ENCODE measurements around the gene HUWE1. TPM values are rescaled to one million over a fixed set of nuclear protein-coding genes. Genes with fewer than 3 reads are reported as not detected.
"Not testable (repeated sequence)": the region's sequence is repeated elsewhere in the genome, so short reads cannot be mapped to it uniquely, and the experiment has no call there.

HUWE1 gene
- total RNA-seq, 1 experiment from 2014 or later, result 76.3 TPM

DNA sequence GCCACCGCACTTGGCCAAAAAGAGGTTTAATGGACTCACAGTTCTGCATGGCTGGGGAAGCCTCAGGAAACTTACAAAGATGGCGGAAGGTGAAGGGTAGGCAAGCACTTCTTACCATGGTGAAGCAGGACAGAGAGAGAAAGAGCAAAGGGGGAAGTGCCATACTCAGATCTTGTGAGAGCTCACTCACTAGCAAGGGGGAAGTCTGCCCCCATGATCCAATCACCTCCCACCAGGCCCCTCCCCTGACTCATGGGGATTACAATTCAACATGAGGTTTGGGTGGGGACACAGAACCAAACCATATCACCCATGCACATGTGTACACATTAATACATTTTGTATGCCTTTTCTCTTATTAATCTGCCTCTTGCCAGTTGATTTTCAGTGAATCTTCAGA, 175.2 kb downstream of the HUWE1 start:
- no peak for DNase-seq (ENCODE audit: low read depth)

DNA sequence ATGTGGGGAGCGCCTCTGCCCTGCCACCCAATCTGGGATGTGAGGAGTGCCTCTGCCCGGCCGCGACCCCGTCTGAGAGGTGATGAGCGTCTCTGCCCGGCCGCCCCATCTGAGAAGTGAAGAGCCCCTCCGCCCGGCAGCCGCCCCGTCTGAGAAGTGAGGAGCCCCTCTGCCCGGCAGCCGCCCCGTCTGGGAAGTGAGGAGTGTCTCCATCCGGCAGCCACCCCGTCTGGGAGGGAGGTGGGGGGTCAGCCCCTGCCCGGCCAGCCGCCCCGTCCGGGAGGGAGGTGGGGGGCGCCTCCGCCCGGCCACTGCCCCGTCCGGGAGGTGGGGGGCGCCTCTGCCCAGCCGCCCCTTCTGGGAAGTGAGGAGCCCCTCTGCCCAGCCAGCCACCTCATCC, 182.5 kb downstream of the HUWE1 start:
- DNase-seq (ENCODE audit: low read depth), result not testable (repeated sequence)

DNA sequence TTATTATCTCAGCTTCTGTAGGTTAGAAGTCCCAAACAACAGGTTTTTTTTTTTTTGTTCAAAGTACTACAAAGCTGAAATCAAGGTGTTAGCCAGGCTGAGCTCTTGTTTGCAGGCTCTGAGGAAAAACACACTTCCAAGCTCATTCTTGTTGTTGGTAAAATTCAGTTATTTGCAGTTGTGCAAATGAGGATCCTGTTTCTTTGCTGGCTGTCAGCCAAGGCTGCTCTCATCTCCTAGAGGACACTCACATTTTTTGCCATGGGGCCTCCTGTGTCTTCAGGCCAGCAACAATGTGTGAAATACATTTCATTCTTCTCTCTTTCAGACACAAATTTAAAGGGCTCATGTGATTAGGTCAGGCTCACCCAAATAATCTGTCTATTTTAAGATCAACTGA, 192.1 kb downstream of the HUWE1 start:
- DNase-seq (ENCODE audit: low read depth), result peak; percentile 25

DNA sequence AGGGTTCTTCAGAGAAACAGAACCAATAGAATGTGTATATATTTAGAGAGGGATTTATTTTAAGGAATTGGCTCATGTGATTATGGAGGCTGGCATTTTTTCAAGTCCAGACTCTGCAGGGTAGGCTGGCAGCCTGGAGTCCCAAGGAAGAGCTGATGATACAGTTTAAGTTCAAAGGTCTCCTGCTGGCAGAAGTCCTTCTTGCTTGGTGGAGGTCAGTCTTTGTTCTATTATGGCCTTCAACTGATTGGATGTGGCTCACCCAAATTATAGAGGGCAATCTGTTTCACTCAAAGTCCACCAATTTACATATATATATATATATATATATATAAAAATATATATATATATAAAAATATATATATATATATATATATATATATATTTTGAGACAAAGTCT, 200.2 kb downstream of the HUWE1 start:
- DNase-seq (ENCODE audit: low read depth), result no peak

DNA sequence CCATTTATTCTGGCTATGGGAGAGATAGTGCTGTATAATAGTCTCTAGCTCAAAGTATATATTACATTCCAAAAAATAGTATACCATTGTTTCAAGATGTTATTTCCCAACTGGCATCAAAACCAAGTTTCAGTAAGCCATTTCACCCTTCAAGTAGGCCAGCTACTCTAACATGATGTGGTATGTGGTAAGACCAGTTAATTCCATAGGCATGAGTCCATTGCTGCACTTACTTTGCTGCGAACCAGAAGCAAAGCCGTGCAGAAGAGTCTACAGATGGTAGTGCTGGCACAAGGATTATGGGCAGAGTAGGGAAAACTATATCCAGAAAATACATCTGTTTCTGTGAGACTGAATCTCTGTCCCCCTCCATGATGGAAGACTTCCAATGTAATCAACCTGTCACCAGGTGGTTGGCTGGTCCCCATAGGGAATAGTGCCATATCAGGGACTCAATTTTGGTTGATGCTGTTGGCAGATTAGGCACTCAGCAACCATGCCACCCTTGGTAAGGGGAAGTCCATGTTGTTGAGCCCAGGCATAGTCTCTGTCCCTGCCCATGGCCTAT, 202.6 kb downstream of the HUWE1 start:
- peak; percentile 40 for DNase-seq (ENCODE audit: low read depth)

DNA sequence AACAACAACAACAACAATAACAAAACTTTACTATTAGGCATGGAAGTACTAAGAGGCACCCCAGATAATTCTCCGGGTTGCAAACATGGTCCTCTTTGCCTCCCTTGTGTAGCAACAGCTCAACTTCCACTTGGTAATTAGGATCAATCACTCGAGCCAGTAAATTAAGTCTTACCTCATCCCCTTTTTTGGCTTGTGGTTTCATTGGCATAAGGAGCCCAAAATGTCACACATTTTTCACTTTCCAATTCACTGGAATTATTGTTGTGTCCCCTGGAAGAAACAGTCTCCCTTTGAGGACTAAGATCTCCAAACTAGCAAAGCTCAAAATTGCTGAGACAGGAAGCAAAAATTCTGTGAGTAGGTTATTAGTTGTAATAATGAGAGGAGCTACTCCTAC, 203.1 kb downstream of the HUWE1 start:
- DNase-seq (ENCODE audit: low read depth), result no peak

Data from LHCN-M2 (cell line).